ENCODE data around the gene EDEM1.
"Not testable (repeated sequence)": the region's sequence is repeated elsewhere in the genome, so short reads cannot be mapped to it uniquely, and the experiment has no call there.

Gene EDEM1

DNA sequence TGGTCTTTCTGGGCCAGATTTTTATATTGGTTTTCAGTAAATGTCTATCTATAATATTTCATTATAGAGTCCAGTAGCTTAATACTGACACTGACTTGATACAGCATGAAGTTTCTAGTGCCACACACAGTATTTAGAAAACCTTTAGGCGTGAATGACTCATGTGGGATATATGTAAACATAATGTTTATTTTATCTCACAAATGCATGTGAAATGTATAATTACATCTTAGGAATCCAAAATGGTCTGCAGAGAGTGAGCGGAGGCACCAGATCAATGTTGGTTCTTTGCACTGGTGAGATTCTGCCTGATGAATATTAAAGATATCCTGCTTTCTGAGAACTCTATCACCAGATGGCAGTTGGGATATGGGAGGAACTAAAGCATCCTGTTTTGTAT, 8.5 kb upstream of the EDEM1 start:
- DNase-seq, result not testable (repeated sequence)

GRCh38 chr3:5181469-5182141, 5.9 kb upstream of the EDEM1 start:
- DNase-seq, result no peak

DNA sequence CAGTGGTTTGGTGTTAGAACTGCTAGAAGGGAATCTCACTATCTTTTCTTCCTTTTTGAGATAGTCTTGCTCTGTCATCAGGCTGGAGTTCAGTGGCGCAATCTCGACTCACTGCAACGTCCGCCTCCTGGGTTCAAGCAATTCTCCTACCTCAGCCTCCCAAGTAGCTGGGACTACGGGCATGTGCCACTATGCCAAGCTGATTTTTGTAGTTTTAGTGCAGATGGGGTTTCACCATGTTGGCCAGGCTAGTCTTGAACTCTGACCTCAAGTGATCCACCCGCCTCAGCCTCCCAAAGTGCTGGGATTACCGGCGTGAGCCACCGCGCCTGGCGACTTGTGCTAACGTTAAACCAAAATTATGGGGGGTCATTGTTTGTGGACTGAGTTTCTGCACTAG, 3.8 kb upstream of the EDEM1 start:
- DNase-seq, result peak in 1 of 4 experiments; percentile 29

DNA sequence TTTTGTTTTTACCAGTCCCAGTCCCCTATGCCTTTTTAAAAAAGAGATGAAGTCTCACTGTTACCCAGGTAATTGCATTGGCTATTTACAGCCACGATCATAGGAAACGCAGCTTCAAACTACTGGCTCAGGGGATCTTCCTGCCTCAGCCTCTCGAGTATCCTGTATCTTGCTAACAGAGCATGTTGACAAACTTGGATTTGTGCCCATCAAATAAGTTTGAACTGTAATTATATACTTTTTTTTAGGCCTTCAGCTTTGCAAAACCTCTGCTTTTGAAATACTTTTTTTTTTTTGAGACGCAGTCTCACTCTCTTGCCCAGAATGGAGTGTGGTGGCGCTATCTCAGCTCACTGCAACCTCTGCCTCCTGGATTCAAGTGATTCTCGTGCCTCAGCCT, 3.0 kb upstream of the EDEM1 start:
- no peak for DNase-seq

GRCh38 chr3:5185093-5185673, 2.3 kb upstream of the EDEM1 start:
- DNase-seq, result no peak

DNA sequence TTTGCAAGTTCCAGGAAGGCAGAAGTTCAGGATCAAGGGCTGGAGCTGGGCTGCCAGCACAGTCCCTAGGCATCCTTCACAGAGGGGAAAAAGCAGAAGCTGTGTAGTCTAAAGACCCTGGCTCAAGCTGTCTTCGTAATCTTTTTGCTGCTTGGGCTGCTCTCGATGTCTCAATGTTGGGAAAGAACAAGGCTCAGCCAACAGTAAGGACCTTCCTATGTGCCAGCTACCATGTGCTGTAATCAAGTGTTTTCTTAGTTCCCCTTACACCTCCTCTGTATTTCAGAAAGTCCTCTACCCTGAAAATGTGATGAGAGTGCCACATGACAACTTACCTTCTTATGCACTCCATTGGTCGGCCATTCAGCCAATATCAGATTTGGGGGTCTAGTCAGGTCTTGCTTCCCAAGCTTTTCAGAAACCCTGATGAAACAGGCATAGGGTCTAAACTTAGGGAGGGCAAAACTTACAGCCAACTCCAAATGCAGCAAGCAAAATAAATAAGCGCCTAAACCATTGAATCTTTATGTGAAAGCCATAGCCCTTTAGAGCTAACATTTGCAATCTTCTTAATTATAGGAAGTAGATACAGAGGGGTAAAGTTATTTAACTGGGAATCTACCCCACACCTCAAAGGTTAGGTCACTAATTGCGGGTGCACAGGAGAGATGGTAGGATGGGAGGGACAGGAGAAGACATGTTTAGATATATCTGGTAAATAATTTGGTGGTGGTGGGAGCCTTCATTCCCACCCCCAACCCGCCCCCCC, 1.2 kb upstream of the EDEM1 start:
- peak; percentile 87 to 96 (median 90) for DNase-seq

- peak; percentile 20 to 46 (median 26) for DNase-seq
Measured at GRCh38 chr3:5186858-5187155, 700 bp upstream of the EDEM1 start.

DNA sequence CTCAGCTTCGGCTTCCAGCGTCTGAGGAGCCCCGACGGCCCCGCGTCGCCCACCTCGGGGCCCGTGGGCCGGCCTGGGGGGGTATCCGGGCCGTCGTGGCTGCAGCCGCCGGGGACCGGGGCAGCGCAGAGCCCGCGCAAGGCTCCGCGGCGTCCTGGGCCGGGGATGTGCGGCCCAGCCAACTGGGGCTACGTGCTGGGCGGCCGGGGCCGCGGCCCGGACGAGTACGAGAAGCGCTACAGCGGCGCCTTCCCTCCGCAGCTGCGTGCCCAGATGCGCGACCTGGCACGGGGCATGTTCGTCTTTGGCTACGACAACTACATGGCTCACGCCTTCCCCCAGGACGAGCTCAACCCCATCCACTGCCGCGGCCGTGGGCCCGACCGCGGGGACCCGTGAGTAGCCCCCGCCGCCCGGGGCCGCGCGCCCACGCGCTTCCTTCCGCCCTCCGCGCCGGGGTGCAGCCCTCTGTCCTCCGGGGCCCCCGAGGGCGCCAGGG, 462 bp downstream of the EDEM1 start:
- DNase-seq, result peak; percentile 68 to 88 (median 79)

DNA sequence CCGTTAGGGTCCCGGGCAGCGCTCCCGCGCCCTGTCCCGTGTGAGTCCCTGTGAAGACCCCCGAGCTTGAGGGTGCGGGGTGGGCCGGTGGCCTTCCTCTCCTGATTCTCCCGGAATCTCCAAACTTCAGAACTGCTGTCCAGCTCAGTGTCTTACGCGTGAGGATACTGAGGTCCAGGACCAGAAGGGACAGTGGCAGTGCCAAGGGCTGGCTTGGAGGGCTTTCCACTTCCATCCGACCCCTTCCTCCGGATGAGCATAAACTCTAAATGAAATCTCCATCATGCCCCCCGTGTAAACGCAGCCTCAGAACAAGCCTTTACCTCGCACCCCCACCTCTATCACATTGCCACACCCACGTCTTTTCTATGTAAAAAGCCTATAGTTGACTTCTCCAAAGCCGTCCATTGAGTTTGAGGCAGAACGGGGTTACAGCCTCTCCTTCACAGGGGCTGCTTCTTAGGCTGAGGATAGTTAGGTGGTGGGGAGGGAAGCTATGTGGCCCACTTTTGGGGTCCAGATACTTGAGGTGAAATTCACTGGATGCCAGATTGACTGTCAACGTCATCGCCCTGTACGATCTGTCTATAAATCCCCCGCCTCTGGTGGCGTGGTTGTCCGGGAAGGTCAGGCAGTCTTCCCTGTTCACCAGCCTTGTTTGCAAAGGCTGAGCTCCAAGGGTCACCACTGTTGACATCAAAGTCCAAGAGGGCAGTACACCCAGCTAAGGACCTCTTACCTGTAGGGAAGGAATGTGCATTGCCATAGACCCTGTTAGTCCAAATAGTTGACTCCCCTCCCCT, 1.1 kb downstream of the EDEM1 start:
- peak; percentile 57 to 78 (median 68) for DNase-seq

DNA sequence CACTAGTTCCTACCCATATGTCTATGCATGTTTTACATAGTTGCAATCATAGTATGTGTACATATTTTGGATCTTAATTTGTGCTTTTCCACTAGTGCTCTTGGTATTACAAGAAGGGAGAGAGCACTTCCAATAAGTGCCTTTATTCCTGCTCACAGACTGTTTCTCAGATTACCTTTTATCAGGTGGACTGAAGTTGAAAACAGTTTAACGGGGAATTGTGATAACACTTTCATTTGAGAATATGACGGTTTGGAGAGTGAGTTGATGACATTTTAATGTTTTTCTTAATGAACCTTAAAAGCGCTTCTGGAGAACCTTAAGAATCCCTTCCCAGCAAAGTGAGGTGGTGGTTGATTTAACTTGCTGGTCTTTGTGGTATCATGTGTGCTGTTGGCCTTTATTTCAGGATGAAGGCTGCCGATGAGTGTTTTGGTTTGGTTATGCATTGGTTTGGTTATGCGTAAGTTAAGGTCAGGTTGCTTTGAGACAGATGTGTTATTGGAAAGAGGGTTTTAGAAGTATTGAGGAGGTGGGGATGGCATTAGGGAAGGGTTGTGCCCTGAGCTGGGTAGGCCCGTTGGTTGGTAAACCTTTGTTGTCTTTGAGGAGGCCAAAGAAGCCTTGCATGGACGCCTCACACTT, 2.8 kb downstream of the EDEM1 start:
- no peak for DNase-seq

GRCh38 chr3:5191555-5192304, 4.2 kb downstream of the EDEM1 start:
- no peak for DNase-seq

GRCh38 chr3:5192571-5193365, 5.3 kb downstream of the EDEM1 start:
- DNase-seq, result peak in 2 of 4 experiments; percentile 41 to 42

- DNase-seq, result no peak
Measured at GRCh38 chr3:5194341-5194740, 6.8 kb downstream of the EDEM1 start.

DNA sequence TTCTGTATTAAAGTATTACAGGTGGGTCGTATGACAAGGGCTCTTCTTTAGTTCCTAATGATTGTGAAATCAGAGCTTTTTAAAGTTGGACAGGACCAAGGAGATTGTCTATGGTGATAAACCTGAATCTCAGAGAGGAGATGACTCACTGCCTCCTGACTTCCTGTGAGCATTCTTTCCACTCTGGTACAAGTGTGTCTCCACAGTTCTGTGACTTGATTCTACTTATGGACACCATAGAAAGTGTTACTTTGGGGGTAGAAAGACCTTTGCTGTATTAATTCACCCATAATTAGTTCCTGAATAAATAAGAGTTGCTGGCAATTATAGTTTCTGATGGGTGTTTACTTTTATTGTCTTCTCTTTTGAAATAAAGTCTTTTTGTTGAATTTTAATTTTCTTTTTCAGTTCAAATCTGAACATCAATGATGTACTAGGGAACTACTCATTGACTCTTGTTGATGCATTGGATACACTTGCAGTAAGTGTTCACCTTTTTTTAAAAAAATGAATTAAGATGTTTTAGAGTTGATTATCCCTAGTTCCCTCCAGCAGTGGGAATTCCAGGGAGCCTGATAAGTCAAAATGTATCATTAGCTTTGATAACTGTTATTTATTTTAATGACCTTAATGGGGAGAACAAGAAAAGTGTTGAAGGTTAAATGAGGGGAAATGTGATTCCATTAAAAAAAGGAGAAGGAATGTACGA, 7.4 kb downstream of the EDEM1 start:
- peak; percentile 59 to 86 (median 72) for DNase-seq

DNA sequence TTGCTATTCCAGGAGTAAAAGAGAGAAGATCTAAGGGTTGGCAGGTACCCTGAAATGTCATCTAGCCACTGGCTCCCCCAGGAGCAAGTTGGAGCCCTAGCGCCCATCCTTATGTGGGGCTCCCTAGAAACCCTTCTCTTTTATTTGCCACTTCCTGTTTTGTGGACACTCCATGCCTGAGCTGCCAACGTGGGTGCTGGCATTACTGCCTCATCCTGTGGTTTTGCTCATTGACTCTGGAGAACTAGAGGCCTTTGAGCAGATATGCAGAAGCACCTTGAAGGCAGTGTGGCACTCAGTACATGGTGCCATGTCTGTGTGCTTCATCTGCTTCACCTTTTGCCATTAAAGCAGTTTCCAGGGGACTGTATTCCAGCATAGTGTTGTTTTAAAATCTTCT, 8.1 kb downstream of the EDEM1 start:
- DNase-seq, result peak; percentile 86 to 93 (median 90)

DNA sequence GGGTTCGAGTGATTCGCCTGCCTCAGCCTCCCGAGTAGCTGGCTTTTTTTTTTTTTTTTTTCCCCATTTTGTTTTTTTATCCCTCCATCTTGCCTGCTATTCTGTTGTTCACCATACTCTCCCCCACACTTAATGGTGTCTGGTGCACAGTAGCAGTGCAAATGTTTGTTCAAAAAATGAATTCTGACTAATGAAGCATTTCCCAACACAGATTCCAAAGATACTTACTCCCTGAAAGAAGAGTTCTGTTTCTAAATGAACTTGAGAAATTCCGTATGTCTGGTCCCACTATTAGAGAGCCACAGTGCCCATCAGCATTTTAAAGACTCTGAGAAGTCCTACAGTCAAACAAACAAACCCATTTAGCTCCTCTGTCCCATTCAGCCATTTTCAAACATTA, 9.5 kb downstream of the EDEM1 start:
- DNase-seq, result no peak

GRCh38 chr3:5197470-5198312, 10.2 kb downstream of the EDEM1 start:
- DNase-seq, result peak; percentile 57 to 87 (median 74)

DNA sequence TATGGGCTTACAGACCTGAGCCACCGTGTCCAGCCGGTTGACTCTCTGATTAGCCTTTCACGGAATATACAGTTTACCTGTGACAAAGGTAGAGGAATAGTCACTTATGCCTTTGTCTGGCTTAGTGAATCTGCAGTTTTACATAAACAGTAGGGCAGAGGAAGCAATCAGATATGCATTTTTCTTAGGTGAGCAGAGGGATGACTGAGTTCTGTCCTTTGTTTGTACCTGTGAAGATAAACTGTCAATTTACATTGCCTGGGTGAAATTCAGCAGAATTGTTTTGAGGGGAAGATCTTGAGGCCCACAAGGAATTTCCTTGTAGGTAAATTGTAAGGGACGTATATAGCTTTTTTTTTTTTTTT, 10.8 kb downstream of the EDEM1 start:
- no peak for DNase-seq
